Lower leg skin (tissue), 4 donors: ENCODE results near the gene ACAD9. TPM values are rescaled to one million over a fixed set of nuclear protein-coding genes. Genes with fewer than 3 reads are reported as not detected.

ENCODE experiments used
- DNase-seq, 2 donors: peaks; one replicate each; pipeline ENCODE4 v3.0.0-alpha.2; 2019; ENCODE audit warnings: low spot score in 2 of 2
- H3K4me3 ChIP-seq: fragments of 200-600 bp; sonication (generic); 2 replicates; pipeline ENCODE4 v1.5.1; 2017; ENCODE audit warnings: mild to moderate bottlenecking, low read depth; ENCODE audit not compliant: poor library complexity, severe bottlenecking
- CTCF ChIP-seq, 3 donors: fragments of 450-650 bp; IDR thresholded peaks; one replicate each; pipeline ENCODE4 v1.5.1; 2016; ENCODE audit warnings: antibody characterized with exemption in 3 of 3, mild to moderate bottlenecking in 3 of 3, moderate library complexity in 2 of 3
- POLR2A ChIP-seq, 2 donors: fragments of 450-650 bp; IDR thresholded peaks; one replicate each; pipeline ENCODE4 v1.6.1; 2016 to 2017; ENCODE audit warnings: antibody characterized with exemption in 2 of 2, mild to moderate bottlenecking in 1 of 2, moderate library complexity in 1 of 2
- WGBS, 2 donors: methylation state at CpG; one replicate each; pipeline ENCODE4 v1.1.5; 2018; 5-methylcytosine and 5-hydroxymethylcytosine counted together
- intact Hi-C: fragments of 100-400 bp; cut with DNase I; formaldehyde crosslinking; loops from one replicate; pipeline ENCODE4 v1.15.0; 2023; ENCODE audit warnings: low total_unique reads
- total RNA-seq, 4 donors: library from RNA; depleted of rRNA; stranded (reverse); fragments of >200 nt; gene quantifications; one replicate each; pipeline ENCODE4 v1.1.0, GENCODE V29; 2016

The ACAD9 gene
- total RNA-seq, 4 donors from 2014 or later, result 101 to 180 (median 130) TPM

- DNase-seq, result no peak
- intact Hi-C loops, result no loop called here
- WGBS, 2 donors, result 91 to 92% methylated on average over 6 of the region's 6 CpGs
- H3K4me3 ChIP-seq, result no peak overlapping the region
- TF ChIP-seq POLR2A (IDR thresholded peaks at IDR 0.05) (no peak), CTCF (IDR thresholded peaks at IDR 0.05) (no peak)
Observed at GRCh38 chr3:128881576-128881975, 2.2 kb downstream of the ACAD9 start.

GRCh38 chr3:128882719-128883118, 3.3 kb downstream of the ACAD9 start:
- H3K4me3 ChIP-seq, result no peak overlapping the region
- intact Hi-C loops, result no loop called here
- no peak for DNase-seq
- 61 to 67% methylated on average over 1 of the region's 1 CpG for WGBS, 2 donors
- no peak for TF ChIP-seq CTCF (IDR thresholded peaks at IDR 0.05)
- TF ChIP-seq POLR2A (IDR thresholded peaks at IDR 0.05), result no peak

GRCh38 chr3:128884992-128885391, 5.6 kb downstream of the ACAD9 start:
- DNase-seq, result no peak
- 94 to 96% methylated on average over 1 of the region's 1 CpG for WGBS, 2 donors
- intact Hi-C loops, result no loop called here
- no peak overlapping the region for H3K4me3 ChIP-seq
- TF ChIP-seq POLR2A (IDR thresholded peaks at IDR 0.05) (no peak), CTCF (IDR thresholded peaks at IDR 0.05) (no peak)

- TF ChIP-seq CTCF (IDR thresholded peaks at IDR 0.05) (no peak), POLR2A (IDR thresholded peaks at IDR 0.05) (no peak)
- 92 to 94% methylated on average over 7 of the region's 7 CpGs for WGBS, 2 donors
- no peak for DNase-seq
- no peak overlapping the region for H3K4me3 ChIP-seq
- intact Hi-C loops, result no loop called here
Observed at GRCh38 chr3:128889139-128889894, 9.9 kb downstream of the ACAD9 start.

- WGBS, 2 donors, result 85 to 90% methylated on average over 11 of the region's 11 CpGs
- TF ChIP-seq CTCF (IDR thresholded peaks at IDR 0.05) (no peak), POLR2A (IDR thresholded peaks at IDR 0.05) (no peak)
- no peak for DNase-seq
- no peak overlapping the region for H3K4me3 ChIP-seq
- intact Hi-C loops, result no loop called here
Observed at GRCh38 chr3:128895843-128896697, 16.6 kb downstream of the ACAD9 start.
